Breast epithelium (tissue), 4 donors: ENCODE measurements around the gene PRRG1. TPM values are rescaled to one million over a fixed set of nuclear protein-coding genes. Genes with fewer than 3 reads are reported as not detected.

Experiments
- DNase-seq, 2 donors: peaks; one replicate each; pipeline ENCODE4 v3.0.0-alpha.2; 2019; ENCODE audit warnings: low spot score in 2 of 2
- H3K27ac ChIP-seq, 2 donors: fragments of 200-600 bp; sonication (generic) in 1 of 2; one replicate each; pipeline ENCODE4 v1.5.1; 2016 to 2019; ENCODE audit warnings: mild to moderate bottlenecking in 1 of 2
- H3K27me3 ChIP-seq, 2 donors: fragments of 200-600 bp; sonication (generic) in 1 of 2; one replicate each; pipeline versions ENCODE4 v1.5.1 to v1.6.0; 2017 to 2019; ENCODE audit warnings: control low read depth in 1 of 2, mild to moderate bottlenecking in 1 of 2
- H3K36me3 ChIP-seq: fragments of 200-600 bp; one replicate; pipeline ENCODE4 v1.5.1; 2019
- H3K4me1 ChIP-seq, 2 donors: fragments of 200-600 bp; sonication (generic); one replicate each; pipeline ENCODE4 v1.5.1; 2016 to 2019; ENCODE audit warnings: control low read depth in 1 of 2
- H3K4me3 ChIP-seq, 3 donors: fragments of 200-600 bp; sonication (generic); 1 replicate in 2 of 3; 2 replicates in 1 of 3; pipeline ENCODE4 v1.5.1; 2016 to 2019; ENCODE audit warnings: mild to moderate bottlenecking in 3 of 3, moderate library complexity in 2 of 3
- H3K9me3 ChIP-seq, 2 donors: fragments of 200-600 bp; sonication (generic) in 1 of 2; one replicate each; pipeline ENCODE4 v1.5.1; 2016 to 2019; ENCODE audit warnings: control low read depth in 1 of 2
- CTCF ChIP-seq, 3 donors: fragments of 450-650 bp; IDR thresholded peaks; one replicate each; pipeline ENCODE4 v1.5.1; 2016 to 2017; ENCODE audit warnings: antibody characterized with exemption in 3 of 3, mild to moderate bottlenecking in 3 of 3, moderate library complexity in 3 of 3
- POLR2A ChIP-seq: fragments of 450-650 bp; IDR thresholded peaks from one replicate; pipeline ENCODE4 v1.6.1; 2016; ENCODE audit warnings: antibody characterized with exemption, mild to moderate bottlenecking, moderate library complexity
- POLR2AphosphoS5 ChIP-seq, 3 donors: sonication (generic); formaldehyde crosslinking; IDR thresholded peaks; one replicate each; pipeline ENCODE4 v1.6.1; 2017; ENCODE audit warnings: antibody characterized with exemption in 3 of 3
- intact Hi-C: fragments of 100-400 bp; cut with DNase I; formaldehyde crosslinking; loops from one replicate; pipeline ENCODE4 v1.15.1; 2023; ENCODE audit warnings: low total_unique reads
- total RNA-seq, 3 donors: library from RNA; depleted of rRNA; stranded (reverse); fragments of >200 nt; gene quantifications; one replicate each; pipeline ENCODE4 v1.1.0, GENCODE V29; 2016

PRRG1 gene
- total RNA-seq, 3 donors from 2014 or later, result 12.3 to 15.2 (median 14.7) TPM

GRCh38 chrX:37383313-37383712 lies 34.1 kb downstream of the PRRG1 start:
- Histone ChIP-seq H3K36me3 (no peaks in the 10 kb centered on the region), H3K27me3 (peaks cover 0 to 7% of the 10 kb centered on the region in 2 donors), H3K9me3 (peaks cover 3 to 5% of the 10 kb centered on the region in 2 donors), H3K4me1 (no peaks in the 10 kb centered on the region), H3K4me3 (no peak overlapping the region), H3K27ac (no peak overlapping the region)
- intact Hi-C loops, result no loop called here
- no peak for TF ChIP-seq POLR2A
- no peak for TF ChIP-seq CTCF (IDR thresholded peaks at IDR 0.05)
- TF ChIP-seq POLR2AphosphoS5 (IDR thresholded peaks at IDR 0.05), result no peak
- DNase-seq, result no peak

GRCh38 chrX:37388413-37388812 lies 39.2 kb downstream of the PRRG1 start:
- peaks cover 5 to 8% of the 10 kb centered on the region in 2 donors for H3K9me3 ChIP-seq
- H3K27me3 ChIP-seq, result peaks cover 0 to 7% of the 10 kb centered on the region in 2 donors
- H3K36me3 ChIP-seq, result no peaks in the 10 kb centered on the region
- H3K4me3 ChIP-seq, result no peak overlapping the region
- TF ChIP-seq POLR2A (no peak), POLR2AphosphoS5 (IDR thresholded peaks at IDR 0.05) (no peak), CTCF (IDR thresholded peaks at IDR 0.05) (no peak)
- H3K27ac ChIP-seq, result no peak overlapping the region
- H3K4me1 ChIP-seq, result no peaks in the 10 kb centered on the region
- DNase-seq, result no peak
- intact Hi-C loops, result no loop called here

GRCh38 chrX:37405956-37406355 lies 56.8 kb downstream of the PRRG1 start:
- no peaks in the 10 kb centered on the region for H3K36me3 ChIP-seq
- no peak for DNase-seq
- no peak for TF ChIP-seq POLR2A
- TF ChIP-seq POLR2AphosphoS5 (IDR thresholded peaks at IDR 0.05), result no peak
- no peak for TF ChIP-seq CTCF (IDR thresholded peaks at IDR 0.05)
- peaks cover 0 to 13% of the 10 kb centered on the region in 2 donors for H3K27me3 ChIP-seq
- no peak overlapping the region for H3K4me3 ChIP-seq
- intact Hi-C loops, result no loop called here
- no peak overlapping the region for H3K27ac ChIP-seq
- H3K4me1 ChIP-seq, result no peaks in the 10 kb centered on the region
- H3K9me3 ChIP-seq, result no peaks in the 10 kb centered on the region

GRCh38 chrX:37407736-37408135 lies 58.6 kb downstream of the PRRG1 start:
- Histone ChIP-seq H3K27me3 (peaks cover 0 to 13% of the 10 kb centered on the region in 2 donors), H3K36me3 (no peaks in the 10 kb centered on the region), H3K4me1 (no peaks in the 10 kb centered on the region), H3K27ac (no peak overlapping the region), H3K9me3 (no peaks in the 10 kb centered on the region), H3K4me3 (no peak overlapping the region)
- TF ChIP-seq CTCF (IDR thresholded peaks at IDR 0.05), result no peak
- no peak for DNase-seq
- intact Hi-C loops, result no loop called here

- no peaks in the 10 kb centered on the region for H3K4me1 ChIP-seq
- DNase-seq, result no peak
- H3K27me3 ChIP-seq, result peaks cover 0 to 19% of the 10 kb centered on the region in 2 donors
- H3K4me3 ChIP-seq, result no peak overlapping the region
- H3K9me3 ChIP-seq, result no peaks in the 10 kb centered on the region
- H3K36me3 ChIP-seq, result no peaks in the 10 kb centered on the region
- TF ChIP-seq CTCF (IDR thresholded peaks at IDR 0.05) (no peak), POLR2AphosphoS5 (IDR thresholded peaks at IDR 0.05) (no peak), POLR2A (no peak)
- no peak overlapping the region for H3K27ac ChIP-seq
- intact Hi-C loops, result no loop called here
These were observed 60.1 kb downstream of the PRRG1 start for GRCh38 chrX:37409278-37409677.
